ENCODE measurements around the gene ESYT2.
"Not testable (repeated sequence)": the region's sequence is repeated elsewhere in the genome, so short reads cannot be mapped to it uniquely, and the experiment has no call there.

Gene ESYT2

GRCh38 chr7:158724658-158725505 lies 104.4 kb downstream of the ESYT2 start:
- DNase-seq (ENCODE audit: low read depth), result no peak

- no peak for DNase-seq (ENCODE audit: low read depth)
Measured at GRCh38 chr7:158723714-158724385, 105.5 kb downstream of the ESYT2 start.

GRCh38 chr7:158723266-158723665 lies 106.0 kb downstream of the ESYT2 start:
- DNase-seq (ENCODE audit: low read depth), result no peak

- no peak for DNase-seq (ENCODE audit: low read depth)
Measured at GRCh38 chr7:158722574-158723237, 106.6 kb downstream of the ESYT2 start.

GRCh38 chr7:158720112-158720511 lies 109.2 kb downstream of the ESYT2 start:
- DNase-seq (ENCODE audit: low read depth), result no peak

- DNase-seq (ENCODE audit: low read depth), result no peak
Measured at GRCh38 chr7:158716802-158717201, 112.5 kb downstream of the ESYT2 start.

- no peak for DNase-seq (ENCODE audit: low read depth)
Measured at GRCh38 chr7:158710651-158711102, 118.6 kb downstream of the ESYT2 start.

GRCh38 chr7:158707610-158708009 lies 121.7 kb downstream of the ESYT2 start:
- DNase-seq (ENCODE audit: low read depth), result no peak

GRCh38 chr7:158706710-158707590 lies 122.4 kb downstream of the ESYT2 start:
- DNase-seq (ENCODE audit: low read depth), result no peak

GRCh38 chr7:158706273-158706704 lies 123.0 kb downstream of the ESYT2 start:
- DNase-seq (ENCODE audit: low read depth), result no peak

- no peak for DNase-seq (ENCODE audit: low read depth)
Measured at GRCh38 chr7:158705234-158705850, 124.0 kb downstream of the ESYT2 start.

- DNase-seq (ENCODE audit: low read depth), result peak; percentile 99
Measured at GRCh38 chr7:158704524-158705233, 124.6 kb downstream of the ESYT2 start, which contains the start of gene NCAPG2. TSS of gene NCAPG2 (minus strand) at chr7:158704804. CDS start at chr7:158701899, 2,905 bp downstream.

- DNase-seq (ENCODE audit: low read depth), result not testable (repeated sequence)
Measured at GRCh38 chr7:158703679-158704523, 125.4 kb downstream of the ESYT2 start.

GRCh38 chr7:158702944-158703343 lies 126.4 kb downstream of the ESYT2 start:
- DNase-seq (ENCODE audit: low read depth), result no peak

- DNase-seq (ENCODE audit: low read depth), result no peak
Measured at GRCh38 chr7:158702196-158702595, 127.1 kb downstream of the ESYT2 start.

GRCh38 chr7:158700008-158700407 lies 129.3 kb downstream of the ESYT2 start:
- no peak for DNase-seq (ENCODE audit: low read depth)

GRCh38 chr7:158699341-158699740 lies 130.0 kb downstream of the ESYT2 start:
- DNase-seq (ENCODE audit: low read depth), result no peak

- DNase-seq (ENCODE audit: low read depth), result no peak
Measured at GRCh38 chr7:158698657-158699195, 130.6 kb downstream of the ESYT2 start.

GRCh38 chr7:158697597-158697996 lies 131.7 kb downstream of the ESYT2 start:
- not testable (repeated sequence) for DNase-seq (ENCODE audit: low read depth)
